Measurements from ENCODE around the gene GPR183. TPM values are rescaled to one million over a fixed set of nuclear protein-coding genes. Genes with fewer than 3 reads are reported as not detected.

GPR183 gene
- total RNA-seq, 1 donor from 2014 or later, result 2.7 TPM

DNA sequence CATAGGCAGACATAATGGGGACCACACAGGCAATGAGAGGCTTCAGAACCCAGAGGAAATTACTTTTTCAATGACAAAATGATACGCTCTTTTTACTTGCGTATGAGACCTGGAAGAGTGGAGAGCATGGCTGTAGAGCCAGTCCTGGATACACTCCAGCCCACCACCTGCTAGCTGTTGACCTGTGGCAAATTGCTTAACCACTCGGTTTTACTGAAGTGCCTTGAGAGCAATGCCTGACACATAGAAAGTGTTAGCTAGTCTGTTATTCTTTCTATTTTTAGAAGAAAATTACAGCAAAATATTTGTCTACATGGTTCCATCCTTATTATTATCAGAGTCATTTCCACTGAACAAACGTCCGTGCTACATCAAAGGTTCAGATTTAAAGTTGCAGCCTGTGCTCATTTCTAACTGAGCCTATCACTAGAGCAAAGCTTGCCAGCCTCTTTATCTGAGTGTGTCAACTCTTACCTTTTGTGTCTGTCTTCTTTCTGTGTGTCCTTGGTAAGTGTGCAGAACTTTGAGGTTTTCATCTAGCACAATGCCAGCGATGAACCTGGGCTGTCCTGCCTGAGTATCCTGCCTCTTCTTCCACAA is 9.6 kb upstream of the GPR183 start:
- DNase-seq (ENCODE audit: missing footprints), result no peak
- no peak for ATAC-seq
- intact Hi-C loops (cut with DNase I), result no loop called here

DNA sequence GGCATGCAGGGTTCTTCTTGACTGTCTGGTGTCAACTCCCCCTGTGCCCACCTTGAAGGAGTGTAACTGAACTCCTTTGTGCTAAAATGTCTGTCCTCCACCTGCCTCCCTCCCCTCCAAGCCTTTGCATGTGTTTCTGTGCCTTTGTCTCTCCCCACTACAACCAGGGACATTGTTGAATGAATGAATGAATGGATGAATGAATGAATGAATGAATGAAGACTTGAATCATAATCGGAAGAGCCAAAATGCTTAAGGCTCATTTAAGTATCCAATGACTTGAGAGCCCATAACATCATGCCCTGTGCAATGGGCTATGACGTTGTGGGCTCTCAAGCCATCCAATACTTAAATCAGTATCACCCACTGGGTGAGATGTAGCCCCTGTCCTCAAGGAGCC is 9.0 kb upstream of the GPR183 start:
- ATAC-seq (no peak), DNase-seq (ENCODE audit: missing footprints) (no peak)
- intact Hi-C loops (cut with DNase I), result no loop called here

DNA sequence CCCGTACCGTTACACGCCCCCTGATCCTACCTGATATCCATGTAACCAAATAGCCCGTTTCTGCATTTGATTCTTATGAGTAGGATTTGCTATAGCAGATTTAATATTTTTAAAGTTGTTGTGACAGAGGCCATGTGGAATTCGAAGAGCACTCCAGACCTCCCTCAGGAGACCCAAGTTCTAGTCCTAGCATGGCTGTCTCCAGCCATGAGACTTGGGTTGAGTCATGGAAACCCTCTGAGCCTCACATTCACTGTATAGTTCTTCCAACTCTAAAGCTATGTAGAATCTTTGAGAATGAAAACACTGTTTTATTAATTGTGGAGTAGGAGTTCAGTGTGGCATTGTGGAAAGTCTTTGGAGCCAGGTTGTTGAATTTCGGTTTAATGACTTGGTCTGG is 8.0 kb upstream of the GPR183 start:
- ATAC-seq (no peak), DNase-seq (ENCODE audit: missing footprints) (no peak)
- intact Hi-C loops (cut with DNase I), result no loop called here

DNA sequence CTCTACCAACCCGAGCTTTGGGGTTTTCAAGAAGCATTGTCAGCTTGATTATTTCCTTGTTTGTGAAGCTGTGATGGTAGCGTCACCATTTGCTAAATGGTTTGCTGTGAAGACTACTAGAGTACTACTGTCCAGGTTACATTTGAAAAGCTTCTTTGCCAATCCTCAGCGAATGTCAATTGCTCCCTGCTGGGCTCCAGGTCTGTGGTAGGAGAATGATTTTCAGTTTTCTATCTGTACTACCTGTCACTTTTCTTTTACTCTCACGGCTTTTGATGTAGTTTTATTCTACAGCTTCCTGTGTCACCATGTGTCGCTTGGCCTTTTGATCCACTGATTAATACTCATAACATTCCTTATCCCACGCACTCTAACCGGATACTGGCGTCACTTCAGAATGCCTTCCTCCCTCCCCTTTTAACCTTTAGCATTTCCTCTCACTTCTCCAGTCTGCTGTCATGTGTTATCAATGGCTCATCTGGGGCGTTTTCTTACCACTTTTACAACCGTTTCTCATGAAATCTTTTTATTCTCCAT is 7.5 kb upstream of the GPR183 start:
- no peak for DNase-seq (ENCODE audit: missing footprints)
- ATAC-seq, result no peak
- intact Hi-C loops (cut with DNase I), result no loop called here

DNA sequence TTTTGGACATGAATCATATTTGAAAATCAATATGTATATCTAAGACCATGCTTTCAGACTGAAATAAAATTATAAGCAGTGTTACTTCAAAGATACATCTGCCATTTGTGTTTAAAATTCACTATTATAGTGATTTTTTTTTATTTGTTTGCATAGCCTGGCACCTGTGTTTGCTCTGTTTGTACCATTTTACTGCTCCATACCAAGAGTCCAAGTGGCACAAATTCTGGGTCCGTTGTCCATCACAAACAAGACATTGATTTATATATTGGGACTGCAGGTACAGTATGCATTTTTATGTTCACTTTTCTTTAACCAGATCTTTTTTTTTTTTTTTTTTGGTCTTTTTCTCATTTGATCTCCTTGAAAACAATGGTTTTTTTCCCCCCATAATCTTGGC is 6.7 kb upstream of the GPR183 start:
- ATAC-seq (no peak), DNase-seq (ENCODE audit: missing footprints) (no peak)
- intact Hi-C loops (cut with DNase I), result no loop called here

DNA sequence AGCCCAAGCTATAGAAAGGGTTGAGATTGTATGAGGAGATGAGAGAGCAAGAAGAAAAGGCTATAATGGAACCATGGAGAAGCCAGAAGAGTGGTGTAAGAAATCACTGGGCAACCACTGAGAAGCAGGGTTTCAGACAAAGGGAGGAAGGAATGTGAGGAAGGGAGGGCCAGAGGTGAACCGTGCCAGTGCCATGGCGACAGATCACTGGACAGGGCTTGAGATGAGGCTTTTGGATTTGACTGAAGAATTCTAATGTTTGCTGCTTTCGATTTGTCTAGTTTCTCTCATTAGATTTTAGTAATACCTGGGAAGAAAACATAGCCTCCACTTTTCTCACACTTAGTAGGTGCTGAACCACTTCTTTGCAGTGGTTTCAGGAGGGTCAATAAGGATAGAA is 6.3 kb upstream of the GPR183 start:
- intact Hi-C loops (cut with DNase I), result no loop called here
- ATAC-seq, result no peak
- DNase-seq (ENCODE audit: missing footprints), result no peak

DNA sequence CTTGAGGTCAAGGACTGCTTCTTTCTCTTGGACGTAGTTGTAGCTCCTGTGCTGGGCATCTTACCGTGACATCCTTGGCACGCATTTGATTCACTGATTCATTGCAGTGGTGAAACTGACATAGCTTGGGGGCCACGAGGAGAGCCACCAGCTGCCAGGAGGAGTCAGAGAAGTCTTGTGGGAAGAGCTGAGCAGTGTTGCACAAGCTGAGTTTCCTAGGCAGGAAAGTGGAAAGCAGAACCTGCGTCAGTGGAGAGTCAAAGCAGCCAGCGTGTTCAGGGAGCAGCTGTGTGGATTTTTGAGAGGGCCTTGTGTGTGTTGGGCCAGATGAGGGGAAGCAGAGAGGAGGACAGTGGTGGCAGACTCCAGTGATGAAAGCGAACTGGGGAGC is 5.3 kb upstream of the GPR183 start:
- peak; percentile 75 for DNase-seq (ENCODE audit: missing footprints)
- intact Hi-C loops (cut with DNase I), result no loop called here
- peak; percentile 88 for ATAC-seq

DNA sequence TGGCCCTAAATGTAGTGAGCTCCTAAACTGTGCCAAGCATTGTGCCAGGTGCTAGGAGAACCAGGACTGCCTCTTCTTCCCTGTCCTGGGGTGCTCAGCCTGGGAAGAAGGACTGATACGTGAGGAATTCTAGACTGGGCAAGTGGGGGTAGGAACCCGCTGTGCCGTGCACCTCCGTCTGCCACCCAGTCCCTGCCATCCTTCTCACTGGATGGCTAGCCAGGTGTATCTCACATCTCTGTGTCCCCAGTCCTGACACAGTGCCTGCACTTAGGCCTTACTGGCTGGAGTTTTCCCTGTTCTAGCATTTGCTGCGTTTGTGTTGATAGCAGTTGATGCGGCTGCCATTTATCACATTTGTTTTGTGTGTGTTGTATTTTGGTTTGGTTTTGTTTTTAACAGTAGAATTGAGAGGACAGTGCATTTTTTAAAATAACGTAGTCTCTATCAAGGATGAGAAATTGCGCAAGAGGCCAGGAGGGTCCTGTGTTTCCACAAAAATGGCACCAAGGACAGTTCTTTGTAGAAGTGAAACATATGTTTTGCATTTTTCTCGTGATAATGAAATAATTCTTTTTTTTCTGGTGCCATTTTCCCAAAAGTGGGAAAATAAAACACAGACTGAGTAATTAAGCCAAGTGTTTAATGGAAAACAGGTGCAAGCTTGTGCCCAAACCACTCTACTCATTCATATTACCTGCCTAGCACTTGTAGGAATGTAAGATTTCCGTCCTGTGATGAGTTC is 4.7 kb upstream of the GPR183 start:
- DNase-seq (ENCODE audit: missing footprints) (no peak), ATAC-seq (no peak)
- intact Hi-C loops (cut with DNase I), result no loop called here

DNA sequence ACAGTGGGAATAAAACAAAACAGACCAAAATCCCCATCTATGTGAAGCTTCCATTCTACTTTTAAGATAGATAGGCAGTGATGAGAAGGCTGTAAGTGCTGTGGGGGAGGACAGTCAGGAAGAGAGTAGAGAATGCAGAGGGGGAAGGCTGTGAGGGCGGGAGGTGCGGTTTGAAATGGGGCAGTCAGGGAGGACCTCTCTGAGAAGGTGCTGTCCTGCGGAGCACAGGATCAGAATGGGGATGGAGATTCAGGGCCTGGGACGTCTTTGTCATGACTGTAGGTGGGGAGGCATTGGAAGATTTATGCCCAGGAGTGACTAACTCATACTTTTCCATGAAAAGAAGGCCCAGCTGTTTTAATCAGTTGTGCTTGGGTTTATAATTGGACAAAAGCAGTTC is 3.9 kb upstream of the GPR183 start:
- no peak for DNase-seq (ENCODE audit: missing footprints)
- ATAC-seq, result no peak
- intact Hi-C loops (cut with DNase I), result no loop called here

DNA sequence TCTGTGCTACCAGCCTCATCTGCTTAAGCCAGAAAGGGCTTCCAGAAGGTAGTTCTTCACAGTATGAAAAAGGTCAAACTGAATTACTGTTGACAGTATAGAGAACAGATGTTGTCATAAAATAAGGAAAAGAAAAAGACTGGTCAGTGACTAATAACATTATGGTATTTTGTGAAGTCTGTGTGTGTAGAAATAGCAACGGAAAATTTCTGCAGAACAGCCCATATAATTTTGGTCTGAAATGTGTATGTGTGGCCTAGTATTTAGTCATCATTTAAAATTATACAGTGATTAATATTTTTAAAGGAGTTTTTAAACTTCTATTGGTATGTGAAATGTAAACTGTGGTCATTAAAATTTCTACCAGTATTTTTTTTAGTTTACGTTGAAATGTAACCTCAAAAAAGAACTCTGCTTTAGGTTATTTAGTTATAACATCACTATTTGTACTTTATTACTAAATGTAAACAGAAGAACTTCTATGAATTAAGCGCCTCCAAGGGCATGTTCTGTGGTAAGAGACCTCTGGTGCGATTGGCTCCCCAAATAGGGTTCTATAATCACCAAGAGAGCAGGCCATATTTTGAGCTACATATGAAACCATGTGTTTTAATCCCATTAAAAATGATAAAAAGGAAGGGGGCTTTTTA is 3.3 kb upstream of the GPR183 start:
- intact Hi-C loops (cut with DNase I), result no loop called here
- DNase-seq (ENCODE audit: missing footprints), result no peak
- ATAC-seq, result no peak

DNA sequence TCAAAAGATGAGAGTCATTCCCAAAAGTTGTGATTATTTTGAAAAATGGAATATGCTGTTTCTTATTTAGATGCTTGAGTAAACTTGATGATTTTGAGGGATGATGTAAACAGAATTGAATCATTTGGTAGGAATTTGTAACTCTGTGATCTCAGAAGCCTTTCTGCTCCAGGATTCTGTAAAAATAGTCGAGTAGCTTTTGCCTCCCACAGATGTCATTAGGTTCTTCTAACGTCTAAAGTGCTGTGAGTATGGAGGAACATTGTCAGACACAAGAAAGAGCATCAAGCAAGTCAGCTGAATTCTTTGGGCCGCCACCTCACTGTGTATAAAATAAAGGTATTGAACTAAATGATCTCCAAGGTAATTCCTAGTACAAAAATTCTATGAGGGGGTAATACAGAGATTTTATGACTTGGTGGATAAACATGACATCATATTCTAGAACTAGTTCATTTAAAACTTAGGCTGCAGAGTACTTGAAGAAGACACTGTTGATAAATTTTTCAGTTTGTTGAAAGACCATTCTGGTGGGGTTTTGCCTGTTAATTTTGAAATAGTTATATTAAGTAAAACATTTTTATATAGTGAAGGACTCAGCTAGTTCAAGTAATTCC is 1.4 kb upstream of the GPR183 start:
- intact Hi-C loops (cut with DNase I), result no loop called here
- ATAC-seq, result no peak

DNA sequence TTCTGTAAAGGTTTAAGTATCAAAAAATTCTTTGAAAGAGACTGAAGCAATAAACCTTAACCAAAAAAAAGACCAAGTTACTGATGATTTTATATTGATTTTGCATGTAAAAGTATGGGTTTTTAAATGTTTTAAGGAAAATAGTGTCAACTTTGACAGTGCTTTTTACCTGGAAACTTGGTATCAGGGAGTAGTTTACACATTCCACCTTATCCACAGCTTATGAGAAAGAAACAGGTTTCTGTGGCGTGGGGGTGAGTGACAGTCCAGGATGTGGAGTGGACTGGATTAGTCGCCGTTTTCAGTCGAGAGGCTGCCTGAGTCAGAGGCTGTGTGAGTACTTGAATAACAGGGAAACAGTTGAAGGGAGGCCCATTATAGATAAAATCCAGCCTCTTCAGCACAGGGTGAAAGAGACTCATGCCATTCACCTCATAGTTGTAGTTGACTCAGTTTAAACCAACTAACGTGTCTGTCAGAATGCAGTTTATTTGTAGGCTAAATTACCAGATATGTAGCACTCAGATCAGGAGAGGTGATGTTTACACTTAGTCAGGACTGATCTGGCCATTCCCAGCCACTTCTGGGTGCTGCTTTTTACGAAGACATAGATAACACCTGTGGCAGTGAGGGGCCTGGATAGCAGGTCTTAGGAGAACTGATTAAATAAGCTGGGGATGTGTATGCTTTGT is 595 bp upstream of the GPR183 start:
- DNase-seq (ENCODE audit: missing footprints) (no peak), ATAC-seq (no peak)
- intact Hi-C loops (cut with DNase I), result no loop called here

More for the DNA sequence above, 1.4 kb upstream of the GPR183 start:
- DNase-seq (ENCODE audit: missing footprints), result no peak

DNA sequence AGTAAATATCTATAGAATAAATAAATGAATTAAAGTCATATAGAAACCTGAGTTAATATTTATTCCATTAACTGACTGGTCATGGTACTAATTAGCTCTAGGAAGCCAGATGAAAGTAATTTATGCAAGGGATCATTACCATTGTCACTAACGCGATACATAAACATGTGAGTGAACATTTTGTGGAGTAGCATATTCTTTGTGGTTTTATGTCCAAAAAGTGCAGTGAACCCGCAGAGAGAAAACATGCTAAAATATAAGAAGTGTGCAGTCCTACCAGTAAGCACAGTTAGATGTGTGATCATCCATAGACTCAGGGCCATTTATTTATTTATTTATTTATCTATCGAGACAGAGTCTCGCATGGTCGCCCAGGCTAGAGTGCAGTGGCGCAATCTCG is 1.6 kb downstream of the GPR183 start:
- intact Hi-C loops (cut with DNase I), result no loop called here
- DNase-seq (ENCODE audit: missing footprints), result no peak
- ATAC-seq, result no peak

DNA sequence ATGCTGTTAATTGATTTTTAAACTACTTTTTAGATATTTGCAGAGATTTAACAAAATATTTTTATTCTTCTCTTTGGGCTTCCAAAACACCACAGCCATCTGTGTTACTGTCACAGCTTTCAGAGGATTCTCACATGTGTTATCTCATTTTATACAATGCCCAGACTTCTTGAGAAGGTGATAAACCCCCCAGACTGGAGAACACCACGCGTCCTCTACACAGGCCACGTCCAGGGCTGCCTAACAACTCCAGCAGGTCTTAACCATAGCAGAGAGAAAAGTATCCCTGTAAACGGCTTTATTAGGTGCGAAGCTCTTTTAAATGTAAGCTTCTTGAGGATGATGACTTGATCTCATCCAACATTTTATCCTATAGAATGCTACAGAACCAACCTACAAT is 2.0 kb downstream of the GPR183 start:
- no peak for DNase-seq (ENCODE audit: missing footprints)
- intact Hi-C loops (cut with DNase I), result no loop called here
- no peak for ATAC-seq

DNA sequence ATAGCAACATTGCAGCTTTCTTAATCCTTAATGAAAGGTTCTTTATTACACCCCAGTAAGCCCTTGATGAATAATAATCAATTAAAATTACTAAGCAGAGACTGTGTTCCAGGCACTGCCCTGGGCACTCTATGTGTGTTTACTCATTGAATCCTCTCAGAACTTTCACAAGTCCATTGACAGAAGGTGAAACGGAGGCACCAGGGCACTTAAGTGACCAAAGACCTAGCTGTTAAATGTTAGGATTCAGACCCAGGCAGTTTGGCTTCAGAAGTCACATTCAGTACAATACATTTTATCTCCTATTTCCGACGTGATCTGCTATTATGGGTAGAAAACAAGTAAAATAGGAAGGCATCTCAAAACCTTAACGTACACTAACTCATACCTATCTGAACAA is 2.7 kb downstream of the GPR183 start:
- ATAC-seq (no peak), DNase-seq (ENCODE audit: missing footprints) (no peak)
- intact Hi-C loops (cut with DNase I), result no loop called here

DNA sequence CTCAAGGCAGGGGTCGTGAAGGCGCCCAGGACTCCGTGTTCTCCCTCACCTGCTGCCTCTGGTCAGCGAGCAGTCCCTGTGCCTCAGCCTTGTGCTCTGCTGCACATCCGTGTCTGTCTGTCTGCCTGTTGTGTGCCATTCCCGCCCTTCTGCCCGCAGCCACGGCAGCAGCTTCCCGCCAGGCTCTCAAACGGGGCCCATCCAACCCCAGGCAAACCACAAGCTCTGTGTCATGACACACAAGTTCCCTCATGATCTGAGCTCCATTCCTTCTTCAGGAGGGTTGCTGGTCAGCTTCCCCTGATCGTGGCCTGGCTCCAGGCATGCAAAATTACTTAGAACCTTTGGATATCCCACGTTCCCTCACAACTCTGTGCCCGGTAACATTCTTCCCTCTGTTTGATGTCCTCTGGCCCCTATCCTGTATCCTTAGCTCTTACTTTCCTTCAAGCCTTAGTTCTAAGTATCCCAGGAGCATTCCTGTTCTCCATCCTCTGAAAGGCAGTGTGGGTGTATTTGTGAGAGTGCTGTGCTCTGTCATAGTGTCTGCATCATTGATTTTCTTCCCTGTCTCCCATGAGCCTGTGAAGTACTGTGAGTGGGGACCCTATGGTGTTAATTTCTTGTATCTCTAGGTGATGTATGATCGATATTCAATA is 3.2 kb downstream of the GPR183 start:
- DNase-seq (ENCODE audit: missing footprints), result no peak
- ATAC-seq, result peak; percentile 27
- intact Hi-C loops (cut with DNase I), result no loop called here

DNA sequence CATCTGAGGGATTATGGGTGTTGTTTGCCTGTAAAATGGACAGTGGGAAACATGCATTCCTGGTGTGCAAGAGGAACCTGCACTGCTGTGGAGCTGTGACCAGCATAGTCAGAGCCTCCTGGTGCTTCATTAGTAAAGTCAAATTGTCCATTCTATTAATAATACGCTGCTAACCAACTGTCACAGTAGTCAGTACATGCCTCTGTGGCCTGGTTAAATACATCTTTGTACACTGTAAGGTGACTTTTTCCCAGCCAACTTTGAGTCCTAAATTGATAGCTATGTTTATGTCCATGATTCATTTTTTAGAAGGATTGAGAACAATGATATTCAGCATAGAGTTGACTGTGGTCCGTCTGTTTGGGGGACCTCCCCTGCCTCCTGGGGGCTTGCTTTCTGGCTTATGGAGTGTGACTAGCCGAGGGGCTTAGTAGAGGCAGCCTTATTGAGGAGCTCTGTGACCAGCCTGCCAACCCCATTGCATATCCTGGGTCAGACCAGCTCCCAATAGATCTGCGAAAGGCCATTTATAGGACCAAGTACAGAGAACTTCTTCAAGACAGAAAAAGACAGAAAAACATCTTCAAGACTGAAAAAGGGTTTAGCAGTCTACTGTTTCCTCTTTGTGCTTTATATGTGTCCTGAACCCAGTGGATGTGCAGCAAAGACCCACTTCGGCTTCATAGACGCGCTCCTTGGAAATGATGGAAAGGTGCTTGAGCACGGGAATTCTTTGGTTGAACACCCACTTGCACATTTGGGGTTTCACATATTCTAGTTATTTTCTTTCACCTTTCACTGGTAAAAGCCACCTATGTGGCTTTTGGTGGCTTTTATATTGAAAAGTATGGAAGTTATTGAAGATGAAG is 4.3 kb downstream of the GPR183 start:
- ATAC-seq, result no peak
- intact Hi-C loops (cut with DNase I), result no loop called here
- no peak for DNase-seq (ENCODE audit: missing footprints)

Data from Right ventricle myocardium inferior (tissue), 1 donor.